Middle frontal gyrus (tissue), 1 donor: ENCODE data around the gene YPEL3.
A peak's percentile ranks its signal among the peaks of the same experiment; 100 is the strongest.

Experiments used
- DNase-seq: peaks from one replicate; pipeline ENCODE4 v3.0.0-alpha.2; 2015; ENCODE audit warnings: low spot score; ENCODE audit errors: extremely low spot score

Gene YPEL3

GRCh38 chr16:30090610-30091331 lies 5.2 kb downstream of the YPEL3 start:
- no peak for DNase-seq

GRCh38 chr16:30088832-30089624 lies 7.0 kb downstream of the YPEL3 start:
- DNase-seq, result no peak

GRCh38 chr16:30088237-30088831 lies 7.7 kb downstream of the YPEL3 start:
- DNase-seq, result no peak

DNA sequence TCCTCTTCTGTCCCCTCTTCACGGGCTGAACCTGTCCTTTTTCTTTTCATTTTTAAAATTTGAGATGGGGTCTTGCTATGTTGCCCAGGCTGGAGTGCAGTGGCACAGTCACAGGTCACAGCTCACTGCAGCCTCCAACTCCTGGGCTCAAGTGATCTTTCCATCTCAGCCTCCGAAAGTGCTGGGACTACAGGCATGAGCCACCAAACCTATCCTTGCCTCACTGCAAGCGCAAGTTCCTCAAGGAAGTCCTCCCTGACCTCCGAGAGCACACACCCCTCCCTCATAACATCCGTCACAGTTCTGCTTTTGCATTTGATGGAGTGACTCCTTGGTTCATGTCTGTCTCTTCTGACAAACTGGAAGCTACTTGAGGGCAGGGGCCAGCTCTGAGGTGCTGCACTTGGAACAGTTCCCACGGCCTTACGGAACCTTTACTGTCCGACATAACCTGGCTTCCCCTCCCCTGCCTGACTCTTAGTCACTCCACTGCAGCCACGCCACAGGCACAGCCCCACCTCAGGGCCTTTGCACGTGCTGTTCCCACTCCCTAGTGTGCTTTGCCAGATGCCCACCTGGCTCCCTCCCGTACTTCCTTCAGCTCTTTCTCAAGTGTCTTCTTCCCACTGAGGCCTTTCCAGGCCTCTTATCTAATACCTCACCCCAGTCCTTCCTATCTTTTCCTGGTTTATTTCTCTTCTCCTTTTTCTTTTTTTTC lies 8.7 kb downstream of the YPEL3 start:
- DNase-seq, result no peak

DNA sequence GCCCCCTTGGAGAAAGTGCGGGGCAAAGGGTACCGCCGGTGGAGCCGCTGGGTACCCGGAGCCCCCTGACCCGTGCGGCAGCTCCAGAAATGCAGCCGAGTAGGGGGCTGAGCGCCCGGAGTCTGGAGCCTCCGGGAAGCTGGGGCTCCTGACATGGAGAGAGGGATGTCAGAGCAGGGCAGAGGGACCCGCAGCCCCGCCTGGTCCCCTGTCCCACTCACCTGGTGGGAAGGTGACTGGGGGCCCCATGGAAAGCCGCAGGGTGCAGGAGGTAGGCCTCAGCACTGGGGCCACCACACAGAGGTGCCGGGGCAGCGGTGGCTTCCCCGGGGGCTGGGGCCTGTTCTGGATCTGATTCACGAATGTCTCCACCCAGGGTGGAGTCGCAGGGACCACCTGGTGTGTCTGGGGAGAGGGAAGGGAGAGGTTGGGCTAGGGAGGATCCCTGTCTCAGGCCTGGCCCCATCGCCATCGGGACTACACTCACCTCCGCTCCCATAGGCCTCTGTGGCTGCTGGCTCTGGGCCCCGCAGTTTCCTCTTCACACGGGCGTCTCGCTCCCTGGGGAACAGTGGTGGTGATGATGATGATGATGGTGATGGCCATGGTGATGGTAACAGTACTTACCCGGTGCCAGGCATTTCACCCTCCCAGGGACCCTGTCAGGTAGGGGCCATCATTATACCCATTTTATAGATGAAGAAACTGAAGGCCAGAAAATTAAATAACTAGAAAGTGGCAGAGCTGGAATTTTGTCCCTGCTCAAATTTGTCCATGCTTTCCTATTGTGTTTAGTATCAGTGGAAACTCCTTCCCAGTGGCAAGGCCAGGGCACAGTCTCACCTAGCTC lies 9.5 kb downstream of the YPEL3 start:
- no peak for DNase-seq

DNA sequence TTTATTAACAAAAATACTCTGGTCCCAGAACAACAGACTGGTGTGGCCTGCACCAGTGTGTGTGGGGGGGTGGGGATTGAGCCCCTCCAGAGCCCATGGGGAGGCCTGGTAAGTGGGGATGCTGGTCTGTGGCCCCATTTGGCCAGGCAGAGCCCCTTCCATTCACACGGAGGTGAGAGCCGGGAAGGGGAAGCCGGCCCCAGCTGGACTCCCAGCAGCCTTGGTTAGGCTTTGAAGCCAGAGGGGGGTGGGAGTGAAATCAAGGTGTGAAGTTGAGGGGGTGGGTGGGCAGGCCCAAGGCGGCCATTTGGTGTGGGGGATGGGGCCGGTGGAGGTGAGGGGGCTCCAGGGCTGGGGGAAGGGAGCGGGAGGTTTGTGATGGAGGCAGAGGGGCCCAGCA lies 10.2 kb downstream of the YPEL3 start:
- no peak for DNase-seq

DNA sequence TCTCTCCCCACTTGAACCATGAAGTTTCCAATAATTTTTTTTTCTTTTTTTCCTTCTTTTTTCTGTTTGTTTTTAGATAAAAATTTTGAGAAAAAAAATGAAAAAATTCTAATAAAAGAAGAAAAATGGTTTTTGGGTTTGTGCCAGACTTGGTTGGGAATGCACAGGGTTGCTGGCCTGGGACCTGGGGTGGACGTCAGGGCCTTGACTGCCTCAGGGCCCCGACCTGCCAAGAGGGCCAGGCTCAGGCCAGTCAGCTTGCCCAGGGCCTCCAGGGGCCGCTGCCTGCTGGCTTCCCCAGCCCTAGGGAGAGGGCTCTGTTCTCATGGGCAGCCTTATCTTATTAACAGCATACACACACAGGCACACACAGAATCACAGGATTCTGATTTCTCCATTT lies 10.8 kb downstream of the YPEL3 start:
- DNase-seq, result no peak

DNA sequence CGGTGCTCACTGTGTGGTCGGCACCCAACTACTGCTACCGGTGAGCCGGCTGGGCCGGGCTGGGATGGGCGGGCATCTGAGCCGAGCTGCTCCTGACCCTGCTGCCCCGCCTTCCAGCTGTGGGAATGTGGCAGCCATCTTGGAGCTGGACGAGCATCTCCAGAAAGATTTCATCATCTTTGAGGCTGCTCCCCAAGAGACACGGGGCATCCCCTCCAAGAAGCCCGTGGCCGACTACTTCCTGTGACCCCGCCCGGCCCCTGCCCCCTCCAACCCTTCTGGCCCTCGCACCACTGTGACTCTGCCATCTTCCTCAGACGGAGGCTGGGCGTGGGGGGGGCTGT lies 11.2 kb downstream of the YPEL3 start:
- DNase-seq, result no peak

DNA sequence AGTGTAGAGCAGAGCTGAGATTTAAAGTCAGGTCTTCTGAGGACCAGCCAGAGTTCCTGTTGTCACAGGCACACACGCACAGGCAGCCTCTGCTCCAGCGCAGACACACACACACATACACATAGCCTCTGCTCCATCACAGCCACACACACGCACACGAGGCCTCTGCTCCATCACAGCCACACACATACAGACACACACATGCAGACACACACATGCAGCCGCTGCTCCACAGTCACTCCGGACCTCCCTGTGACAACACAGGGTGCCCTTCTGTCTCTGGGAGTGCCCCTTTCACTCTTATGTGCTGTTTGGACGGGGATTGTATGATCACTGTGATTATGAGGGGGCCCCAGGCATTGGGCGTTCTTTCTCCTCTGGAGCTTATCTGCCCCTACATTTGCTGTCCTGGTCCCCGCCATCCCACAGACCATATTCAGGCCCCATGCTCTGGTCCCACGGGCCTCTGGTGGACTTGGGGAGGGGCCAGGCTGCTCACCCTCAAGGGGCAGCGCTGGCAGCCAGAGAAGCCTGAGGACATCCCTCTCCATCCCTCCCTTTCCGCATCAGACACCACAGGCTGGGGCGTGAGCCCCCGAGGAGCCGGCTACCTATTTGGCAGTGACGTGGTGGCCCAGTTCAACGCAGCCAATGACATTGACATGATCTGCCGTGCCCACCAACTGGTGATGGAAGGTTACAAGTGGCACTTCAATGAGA lies 11.8 kb downstream of the YPEL3 start:
- no peak for DNase-seq

DNA sequence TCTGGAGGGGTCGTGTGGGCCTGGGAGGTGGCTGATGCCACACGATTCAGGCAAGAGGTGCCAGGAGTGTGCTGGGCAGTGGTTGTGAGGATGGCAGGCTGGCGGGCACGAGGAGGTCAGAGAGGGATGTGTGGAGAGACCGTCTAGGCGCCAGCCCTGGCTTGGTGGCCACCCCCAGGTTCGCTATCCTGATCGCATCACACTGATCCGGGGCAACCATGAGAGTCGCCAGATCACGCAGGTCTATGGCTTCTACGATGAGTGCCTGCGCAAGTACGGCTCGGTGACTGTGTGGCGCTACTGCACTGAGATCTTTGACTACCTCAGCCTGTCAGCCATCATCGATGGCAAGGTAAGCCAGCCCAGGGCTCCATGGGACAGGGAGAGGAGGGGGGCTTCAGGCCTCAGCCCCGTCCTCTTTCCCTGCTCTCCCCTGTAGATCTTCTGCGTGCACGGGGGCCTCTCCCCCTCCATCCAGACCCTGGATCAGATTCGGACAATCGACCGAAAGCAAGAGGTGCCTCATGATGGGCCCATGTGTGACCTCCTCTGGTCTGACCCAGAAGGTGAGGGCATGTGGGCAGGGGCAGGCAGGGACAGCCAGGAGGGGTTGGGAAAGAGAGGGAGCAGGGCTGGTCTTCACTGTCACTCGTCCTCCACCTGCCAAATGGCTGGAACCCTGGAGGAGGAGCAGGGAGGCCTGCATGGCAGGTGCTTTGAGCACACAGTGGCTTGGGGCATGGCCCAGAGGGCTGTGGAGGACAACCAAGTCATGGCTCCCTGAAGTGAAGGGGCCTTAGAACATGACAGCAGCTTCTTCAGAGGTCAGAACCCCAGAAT lies 12.6 kb downstream of the YPEL3 start:
- no peak for DNase-seq

GRCh38 chr16:30082545-30083090 lies 13.4 kb downstream of the YPEL3 start:
- DNase-seq, result no peak

- no peak for DNase-seq
Measured at GRCh38 chr16:30079480-30079879, 16.5 kb downstream of the YPEL3 start.

GRCh38 chr16:30078744-30079143 lies 17.3 kb downstream of the YPEL3 start:
- no peak for DNase-seq

DNA sequence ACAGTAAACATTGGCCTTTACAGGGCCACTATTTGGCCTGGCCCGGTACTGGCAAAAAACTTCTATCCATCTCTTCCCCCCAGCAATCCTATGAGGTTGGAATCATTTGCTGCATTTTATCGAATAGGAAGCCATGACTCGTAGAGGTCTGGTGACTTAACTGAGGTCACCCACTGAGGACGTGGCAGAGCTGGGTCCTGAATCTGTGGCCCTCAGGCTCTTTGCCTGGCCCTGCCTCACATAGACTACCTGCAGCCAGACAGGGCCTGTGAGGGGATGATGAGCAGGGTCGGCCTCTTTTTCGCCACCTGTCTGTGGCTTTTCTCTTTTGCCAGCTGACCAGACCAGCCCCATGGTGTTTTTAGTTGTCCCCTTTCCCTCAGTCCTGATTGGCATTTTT lies 18.4 kb downstream of the YPEL3 start:
- DNase-seq, result no peak

GRCh38 chr16:30076276-30076791 lies 19.7 kb downstream of the YPEL3 start:
- DNase-seq, result no peak

DNA sequence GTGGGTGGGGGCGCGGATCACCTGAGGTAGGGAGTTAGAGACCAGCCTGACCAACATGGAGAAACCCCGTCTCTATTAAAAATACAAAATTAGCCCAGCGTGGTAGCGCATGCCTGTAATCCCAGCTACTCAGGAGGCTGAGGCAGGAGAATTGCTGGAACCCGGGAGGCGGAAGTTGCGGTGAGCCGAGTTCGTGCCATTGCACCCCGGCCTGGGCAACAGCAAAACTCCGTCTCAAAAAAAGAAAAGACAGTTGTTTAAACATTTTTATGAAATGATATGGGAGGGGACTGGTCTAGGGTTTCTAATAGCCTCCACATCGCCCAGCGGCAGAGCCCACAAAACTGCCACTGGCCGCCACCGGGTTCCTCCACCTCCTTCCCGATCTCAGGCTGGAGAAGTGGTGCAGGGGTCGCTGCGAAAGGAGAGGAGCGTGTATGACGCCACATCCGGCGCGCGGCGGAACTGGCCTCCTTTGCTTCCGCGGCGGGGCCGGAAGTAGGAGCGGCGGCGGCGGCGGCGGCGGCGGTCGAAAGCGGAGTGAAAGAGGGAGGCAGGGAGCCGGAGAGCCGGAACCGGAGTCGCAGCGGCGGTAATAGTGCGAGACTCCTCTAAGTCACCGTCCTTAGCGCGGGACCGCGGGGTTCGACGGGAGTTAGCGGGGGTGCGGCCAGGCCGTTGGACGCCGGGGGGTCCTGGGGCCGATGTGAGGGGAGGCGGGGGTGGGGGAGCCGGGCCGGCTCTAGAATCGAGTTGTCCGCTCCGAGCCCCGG lies 20.3 kb downstream of the YPEL3 start, which contains the start of gene PPP4C:
Gene PPP4C, plus strand, starts transcription at position 492 of the 773 bp plus-strand sequence. CDS start 384 bp downstream, outside the sequence.
- DNase-seq, result peak; percentile 77

- DNase-seq, result no peak
Measured at GRCh38 chr16:30070490-30070889, 25.5 kb downstream of the YPEL3 start.
